GM03348 (cell line): ENCODE results near the gene HOXA13.
A peak's percentile ranks its signal among the peaks of the same experiment; 100 is the strongest.

ENCODE experiments used
- DNase-seq: peaks from one replicate; pipeline ENCODE4 v3.0.0; 2012; ENCODE audit warnings: low spot score

The HOXA13 gene

DNA sequence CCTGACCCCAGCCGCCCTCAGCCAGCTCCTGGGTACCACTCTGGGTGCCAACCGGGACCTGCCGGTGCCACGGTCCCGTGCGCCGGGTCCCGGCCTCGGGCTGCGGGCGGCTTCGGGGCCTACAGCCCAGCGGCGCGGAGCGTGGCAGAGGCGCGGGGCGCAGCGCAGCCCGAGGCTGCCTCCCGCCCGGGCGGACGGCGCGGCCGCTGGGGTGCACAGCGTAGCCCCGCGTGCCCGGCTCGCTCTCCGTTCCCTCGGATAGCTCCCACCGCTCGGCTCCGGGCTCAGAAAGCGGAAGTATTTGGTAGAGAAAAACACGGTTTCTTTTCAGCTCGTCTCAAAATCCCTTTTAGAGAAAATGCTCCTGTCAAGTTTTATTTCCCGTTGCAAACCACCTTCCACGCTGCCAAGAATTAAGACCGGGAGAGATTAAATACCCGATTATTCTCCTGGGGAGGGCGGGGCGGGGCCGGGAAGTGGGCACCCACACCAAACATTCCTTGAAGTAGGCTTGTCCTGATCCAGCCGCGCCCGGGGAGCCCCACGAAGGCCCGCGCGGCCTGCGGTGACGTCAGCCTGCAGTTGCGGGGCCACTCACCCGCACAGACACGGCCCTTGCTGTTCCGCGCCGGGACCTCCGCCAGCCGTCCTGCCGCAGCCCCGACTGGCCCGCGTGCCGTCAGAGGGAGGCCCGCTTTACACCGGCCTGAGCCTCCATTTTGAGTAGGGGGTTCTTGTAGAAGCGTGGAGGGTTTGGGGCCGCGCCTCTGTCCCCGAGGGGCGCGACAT, 7.2 kb downstream of the HOXA13 start:
- peak; percentile 68 for DNase-seq

DNA sequence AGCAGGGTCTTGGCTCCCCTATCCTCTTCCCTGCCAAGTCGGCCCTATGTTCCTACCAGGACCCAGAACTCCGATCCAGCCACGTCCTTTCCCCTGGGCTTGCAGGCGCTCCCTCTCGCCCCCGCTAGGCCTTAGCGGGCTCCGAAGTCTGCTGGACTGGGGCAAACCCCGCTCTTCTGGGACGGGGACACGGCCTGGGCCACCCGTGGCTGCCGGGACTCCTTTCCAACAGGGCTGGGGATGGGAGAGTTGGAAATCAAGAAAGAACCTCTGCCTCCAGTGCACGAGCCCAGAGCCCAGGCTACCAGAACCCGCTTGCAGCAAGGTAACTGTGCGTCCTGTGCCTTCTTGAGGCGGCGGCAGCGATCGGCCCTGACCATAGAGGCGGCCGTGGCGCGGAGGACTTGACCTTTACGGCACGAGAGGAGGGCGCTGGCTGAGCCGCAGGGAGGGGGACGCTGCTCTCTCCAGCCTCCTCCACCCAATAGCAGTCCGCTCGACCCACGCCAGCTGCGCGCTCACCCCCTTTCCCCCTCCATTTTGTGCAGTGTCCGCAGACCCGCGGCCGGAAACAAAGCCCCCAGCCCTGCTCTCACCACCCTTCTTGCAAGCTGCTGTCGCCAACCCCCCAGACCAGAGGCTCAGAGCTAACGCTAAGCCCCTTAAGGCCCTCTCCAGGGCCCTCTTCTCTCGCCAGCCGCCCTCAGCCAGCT, 7.9 kb downstream of the HOXA13 start:
- DNase-seq = no peak

DNA sequence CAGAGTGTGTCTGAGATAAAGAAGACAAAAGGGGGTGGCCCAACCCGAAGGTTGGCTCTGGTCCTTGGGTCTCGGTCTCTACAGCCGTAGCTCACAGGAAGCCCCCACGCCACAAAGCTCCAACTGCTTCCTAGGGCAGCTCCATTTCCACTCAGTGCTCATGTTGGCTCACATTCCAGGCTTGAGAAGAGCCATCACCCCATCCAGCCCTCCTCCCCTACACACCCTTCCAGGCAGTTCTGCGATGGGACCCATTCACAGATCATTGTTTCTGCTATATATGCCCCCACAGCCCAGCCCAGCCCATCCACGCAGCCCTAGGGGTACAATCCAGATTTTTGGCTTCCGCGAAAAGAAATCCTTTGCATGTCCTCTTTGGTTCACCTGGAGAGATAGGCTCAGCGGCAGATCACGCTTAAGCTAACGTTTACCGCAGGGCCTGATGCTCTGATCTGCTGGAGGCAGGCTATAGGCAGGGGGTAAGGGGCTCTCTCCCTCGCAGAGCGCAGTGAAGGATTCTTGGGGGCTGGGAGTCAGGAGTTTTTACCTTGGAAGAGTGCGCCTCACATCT, 8.6 kb downstream of the HOXA13 start:
- DNase-seq = no peak

DNA sequence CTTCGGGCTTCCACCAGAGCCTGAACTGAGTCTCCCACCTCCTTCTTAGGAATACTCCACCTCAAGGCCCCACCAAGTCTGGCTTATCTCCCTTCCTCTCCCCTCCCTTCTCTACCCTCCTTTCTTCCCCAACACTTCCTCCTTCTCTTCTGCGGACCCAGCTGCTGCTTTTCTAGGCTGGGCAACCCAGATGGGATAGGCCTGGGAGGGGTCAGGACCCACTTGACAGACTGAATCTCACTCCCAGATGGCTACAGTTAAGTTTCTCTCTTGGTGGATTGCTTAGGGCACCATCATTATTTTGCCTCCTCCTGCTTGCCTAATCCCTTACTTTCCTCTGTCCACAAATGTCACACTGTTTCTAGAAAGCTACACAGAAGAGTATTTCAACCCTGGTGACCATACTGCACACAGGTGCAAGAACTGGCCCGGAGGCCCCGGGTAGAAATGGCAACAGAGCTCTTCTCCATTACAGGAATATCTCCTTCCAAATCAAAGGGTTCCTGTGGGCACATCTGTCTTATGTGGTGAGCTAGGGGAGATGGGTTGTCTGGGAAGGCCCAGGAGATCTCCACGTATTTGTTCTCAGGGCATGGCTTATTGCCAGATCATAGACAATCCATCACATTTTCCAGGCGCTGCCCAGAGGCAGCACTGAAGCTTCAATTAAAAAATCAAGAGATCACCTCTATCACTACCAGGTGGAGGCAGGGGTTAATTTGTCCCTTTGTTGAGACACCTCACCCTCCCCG, 9.7 kb downstream of the HOXA13 start:
- DNase-seq = no peak

DNA sequence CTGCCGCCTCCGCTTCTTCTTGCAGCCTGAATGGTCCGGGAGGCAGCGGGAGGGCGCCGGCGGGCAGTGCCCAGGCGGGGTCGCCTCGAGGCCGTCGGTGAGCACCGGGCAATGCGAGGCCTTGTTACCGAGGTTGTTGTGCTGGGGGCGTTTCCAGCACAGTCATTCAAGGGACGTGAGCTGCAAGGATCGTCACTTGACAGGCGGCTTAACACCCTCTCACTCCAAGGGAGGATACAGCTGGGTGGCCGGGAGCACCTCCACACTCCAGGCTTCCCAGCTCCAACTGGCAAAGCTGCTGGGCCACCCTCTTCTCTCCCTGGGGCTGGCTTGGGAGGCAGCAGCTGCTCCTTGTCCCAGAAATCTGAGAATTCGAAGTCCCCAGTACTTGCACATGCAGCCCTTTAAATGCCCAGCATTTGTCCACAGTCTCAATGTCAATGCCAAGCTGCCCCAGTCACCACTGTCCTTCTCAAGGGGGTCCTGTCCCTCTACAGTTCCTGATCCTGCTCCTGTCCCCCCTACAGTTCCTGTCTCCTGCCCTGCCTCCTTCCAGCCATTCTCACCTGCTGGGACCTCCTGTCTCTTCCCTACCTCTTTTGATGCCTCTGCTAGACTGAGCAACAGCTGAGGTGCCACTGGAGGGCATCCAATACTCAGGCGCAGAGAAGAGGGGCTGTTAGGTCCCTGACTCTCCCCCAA, 10.4 kb downstream of the HOXA13 start:
- no peak for DNase-seq

DNA sequence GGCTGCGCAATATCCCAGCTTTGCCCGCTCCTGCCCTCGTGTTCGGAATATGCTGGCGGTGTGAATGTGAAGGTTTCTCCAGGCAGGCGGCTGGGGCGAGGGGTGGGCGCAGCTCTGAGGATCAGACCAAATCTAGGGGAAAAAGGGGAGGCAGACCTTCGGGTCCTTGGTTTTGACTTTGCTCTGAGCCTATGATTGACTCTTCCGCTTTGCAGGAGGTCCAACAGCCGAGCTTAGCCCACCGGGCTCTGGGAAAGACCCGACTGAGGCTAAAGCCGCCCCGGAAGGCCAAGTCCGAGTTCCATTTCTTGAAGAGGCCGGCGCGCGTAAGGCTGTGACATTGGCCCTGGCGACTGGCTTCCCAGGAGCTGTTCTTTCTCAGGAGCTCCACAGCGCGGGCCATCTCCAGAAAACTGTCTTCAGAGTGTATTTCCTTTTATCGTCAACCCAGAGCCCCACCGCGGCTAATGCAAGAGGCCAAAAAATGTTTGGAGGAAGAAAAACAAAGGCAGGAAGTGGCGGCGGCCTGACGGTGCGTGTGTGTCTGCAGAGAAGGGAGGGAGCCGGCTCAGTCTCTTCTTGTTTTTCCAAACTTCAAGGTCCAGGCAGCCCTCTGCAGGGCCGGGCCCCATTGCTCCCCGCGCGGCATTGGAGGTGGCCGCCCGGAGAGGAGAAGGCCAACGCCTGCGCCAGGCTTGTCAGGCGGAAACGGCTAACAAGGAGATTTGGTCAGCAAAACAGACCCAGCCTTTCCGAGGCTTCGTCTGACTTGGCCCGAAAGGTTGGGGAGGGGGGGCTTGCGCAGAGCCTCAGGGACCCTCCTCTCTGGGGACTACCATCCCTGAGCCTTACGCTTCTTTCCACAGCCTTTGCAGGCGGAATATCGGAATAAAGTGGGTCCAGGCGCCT, 11.3 kb downstream of the HOXA13 start:
- DNase-seq = no peak

DNA sequence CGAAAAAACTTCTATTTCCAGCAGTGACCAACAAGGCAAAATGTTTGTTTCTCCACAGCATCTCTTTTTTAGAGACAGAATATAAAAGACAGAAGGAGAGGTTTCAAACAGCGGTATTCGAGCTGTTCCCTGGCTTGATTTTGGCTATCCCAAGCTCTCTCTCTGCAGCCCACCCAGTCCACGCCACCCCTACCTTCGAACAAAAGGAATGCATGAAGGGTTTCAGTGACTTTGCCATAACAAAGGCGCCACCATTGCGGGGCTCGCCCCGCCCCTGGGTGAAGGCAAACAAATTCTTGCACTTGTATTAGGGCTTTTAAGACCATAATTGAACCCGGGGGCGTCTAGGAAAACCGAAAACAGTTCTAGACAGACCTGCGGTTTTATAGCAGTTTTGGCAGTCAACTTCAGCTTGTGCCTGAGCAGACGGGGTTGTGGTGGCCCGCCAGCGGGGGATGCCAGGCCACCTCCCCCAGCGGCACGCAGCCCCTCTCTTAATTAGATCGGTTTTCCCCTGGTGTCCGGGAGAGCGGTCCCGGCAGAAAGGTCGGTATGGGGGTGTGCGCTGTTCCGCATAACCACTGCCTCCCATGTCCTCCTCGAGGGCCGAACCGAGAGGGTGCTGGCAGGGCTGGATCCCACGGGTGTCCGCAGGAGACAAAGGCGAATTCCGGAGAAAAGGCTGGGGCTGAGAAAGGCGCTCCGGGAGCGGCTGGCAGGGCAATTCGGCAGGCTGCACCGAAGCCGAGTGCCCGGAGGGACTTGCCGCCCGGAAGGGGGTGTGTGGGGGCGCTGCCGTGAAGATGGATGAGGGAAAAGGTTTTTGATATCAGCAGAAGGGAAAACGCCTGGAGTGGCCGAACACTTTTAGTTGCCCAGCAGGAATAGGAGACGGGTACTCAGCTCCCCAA, 12.2 kb downstream of the HOXA13 start:
- no peak for DNase-seq

DNA sequence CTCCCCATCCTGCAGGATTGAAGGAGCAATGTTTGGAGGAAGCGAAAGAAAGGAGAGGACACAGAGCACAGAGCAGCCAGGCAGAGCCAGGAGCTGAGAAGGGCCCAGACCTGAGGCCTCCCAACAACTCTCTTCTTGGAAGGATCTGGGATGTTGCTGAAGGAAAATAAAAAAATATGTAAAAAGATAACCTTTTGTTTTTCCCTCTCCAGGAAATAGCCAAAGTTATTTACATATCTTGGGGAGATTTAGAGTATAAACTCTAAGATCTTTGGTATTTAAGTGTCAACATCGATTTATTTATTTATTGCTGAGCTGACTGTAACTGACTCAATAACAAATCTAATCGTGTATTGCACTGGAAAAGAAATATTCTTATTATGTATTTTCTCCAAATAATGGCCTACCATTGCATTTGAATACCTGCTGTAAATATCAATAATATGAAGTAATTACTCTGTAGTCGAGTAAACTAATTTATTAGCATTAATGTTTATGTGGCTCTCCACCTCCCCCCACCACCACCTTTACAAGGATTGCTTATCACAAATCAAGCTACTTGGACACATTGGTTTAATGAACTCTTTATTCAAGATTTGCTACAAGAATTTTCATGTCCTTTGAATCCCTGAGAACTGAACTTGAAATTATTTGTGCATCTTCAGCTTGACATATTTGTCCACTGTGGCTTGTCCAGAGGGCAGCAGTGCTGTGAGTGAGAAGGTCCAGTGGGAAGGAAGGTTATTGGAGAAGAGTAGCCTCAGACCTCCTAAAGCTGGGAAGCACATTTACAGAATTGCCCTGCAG, 13.0 kb downstream of the HOXA13 start:
- DNase-seq = peak; percentile 30

DNA sequence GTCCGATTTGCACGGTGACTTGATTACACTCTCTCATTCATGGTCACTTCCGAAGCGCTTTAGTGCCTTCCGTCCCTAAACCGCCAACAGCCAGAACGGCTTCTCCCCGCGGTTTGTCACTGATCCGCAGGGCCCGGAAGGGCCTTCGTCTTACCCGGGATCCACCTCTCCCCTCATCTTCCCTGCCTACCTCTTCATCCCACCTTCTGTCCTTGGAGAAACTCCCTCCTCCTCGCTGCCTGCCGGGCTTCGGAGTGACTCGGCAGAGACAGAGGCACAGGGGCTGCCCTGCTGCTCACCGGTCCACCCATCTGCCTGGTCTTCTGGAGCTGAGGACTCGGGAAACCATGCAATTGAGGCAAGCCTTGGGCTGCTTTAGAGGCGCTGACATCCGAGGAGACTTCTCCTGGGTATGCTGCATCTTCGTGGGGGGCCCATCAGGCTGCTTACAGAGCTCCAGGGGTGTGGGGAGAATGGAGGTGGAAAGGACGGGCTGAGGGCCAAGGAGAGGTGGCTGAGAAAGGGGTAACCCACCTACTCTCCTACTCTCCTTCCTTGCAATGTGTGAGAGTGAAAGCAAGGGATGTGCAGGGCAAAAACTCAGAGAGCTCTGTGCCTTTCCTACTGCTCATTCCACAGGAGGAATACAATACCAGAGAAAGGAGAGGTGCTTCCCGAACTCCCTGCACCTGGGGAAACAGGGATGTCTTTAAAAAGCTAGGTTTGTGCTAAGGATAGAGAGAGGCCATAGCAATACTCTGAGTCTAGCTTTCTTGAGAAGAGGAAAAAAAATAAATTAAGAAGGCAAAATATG, 13.8 kb downstream of the HOXA13 start:
- peak; percentile 39 for DNase-seq

DNA sequence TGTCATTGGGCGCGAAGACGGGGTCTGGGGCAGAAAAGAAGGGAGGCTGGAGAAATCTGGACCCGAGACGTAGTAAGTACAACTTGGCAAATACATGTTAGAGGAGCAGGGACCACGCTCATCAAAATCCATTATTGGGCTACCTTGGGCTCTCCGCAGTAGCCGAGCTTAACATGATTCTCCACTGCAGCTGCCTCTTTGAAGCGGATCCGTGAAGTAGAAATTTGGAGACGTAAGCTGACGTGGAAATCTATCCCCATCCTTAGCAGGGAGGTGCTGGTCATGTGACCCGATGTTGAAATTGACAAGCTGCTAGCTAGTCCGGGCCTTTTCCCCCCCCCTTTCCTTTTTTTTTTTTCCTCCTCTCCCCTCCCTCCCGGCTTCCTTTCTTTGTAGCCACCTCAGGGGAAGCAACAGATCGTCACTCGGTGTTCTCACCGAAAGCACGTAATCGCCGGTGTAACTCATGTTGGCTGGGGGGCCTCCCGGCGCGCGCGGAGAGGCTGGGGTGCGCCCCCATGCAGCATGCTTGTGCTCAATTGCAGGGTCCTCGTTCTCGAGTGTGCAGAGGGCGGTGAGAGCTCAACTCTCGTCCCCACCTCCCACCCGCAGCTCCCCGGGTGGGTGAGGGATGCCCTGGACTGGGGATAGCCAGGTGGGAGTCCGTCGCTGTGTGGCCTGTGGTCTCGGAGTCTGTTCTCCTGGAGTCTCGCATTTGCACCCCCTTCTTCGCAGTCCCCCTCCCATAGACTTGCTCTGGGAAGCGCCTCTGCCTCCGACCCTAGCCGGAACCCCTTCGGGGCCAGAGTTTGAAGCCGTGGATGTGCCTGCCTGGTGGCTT, 14.7 kb downstream of the HOXA13 start, which contains the start of gene HOXA11:
Gene HOXA11, minus strand, starts transcription at position 220 of the 841 bp plus-strand sequence. Its CDS starts 88 bp downstream, at position 132.
- peak; percentile 95 for DNase-seq

DNA sequence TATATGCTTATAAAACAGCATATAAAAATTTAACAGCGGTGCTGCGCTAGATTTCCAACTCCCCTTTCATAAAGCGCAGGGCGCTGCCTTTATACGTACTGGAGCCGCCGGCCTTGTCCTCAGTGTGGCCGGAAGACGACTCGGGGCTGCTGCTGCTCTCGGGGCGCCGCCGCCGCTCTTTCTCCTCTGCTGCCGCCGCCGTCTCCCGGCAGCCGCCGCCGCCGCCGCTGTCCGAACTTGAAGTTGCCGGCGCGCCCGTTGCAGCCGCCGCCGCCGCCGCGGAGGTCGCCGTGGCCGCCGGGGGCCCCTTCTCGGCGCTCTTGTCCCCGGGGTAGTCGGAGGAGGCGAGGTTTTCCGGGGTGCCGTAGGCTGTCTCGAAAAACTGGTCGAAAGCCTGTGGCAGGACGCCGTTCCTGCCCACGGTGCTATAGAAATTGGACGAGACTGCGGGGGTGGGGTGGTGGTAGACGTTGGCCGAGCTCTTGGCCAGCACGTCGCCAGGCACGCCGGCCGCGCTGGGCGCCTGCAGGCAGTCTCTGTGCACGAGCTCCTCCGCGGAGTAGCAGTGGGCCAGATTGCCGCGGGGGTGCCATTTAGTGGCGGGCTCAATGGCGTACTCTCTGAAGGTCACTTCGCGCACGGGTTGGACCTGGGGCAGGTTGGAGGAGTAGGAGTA, 15.4 kb downstream of the HOXA13 start:
- peak; percentile 56 for DNase-seq

DNA sequence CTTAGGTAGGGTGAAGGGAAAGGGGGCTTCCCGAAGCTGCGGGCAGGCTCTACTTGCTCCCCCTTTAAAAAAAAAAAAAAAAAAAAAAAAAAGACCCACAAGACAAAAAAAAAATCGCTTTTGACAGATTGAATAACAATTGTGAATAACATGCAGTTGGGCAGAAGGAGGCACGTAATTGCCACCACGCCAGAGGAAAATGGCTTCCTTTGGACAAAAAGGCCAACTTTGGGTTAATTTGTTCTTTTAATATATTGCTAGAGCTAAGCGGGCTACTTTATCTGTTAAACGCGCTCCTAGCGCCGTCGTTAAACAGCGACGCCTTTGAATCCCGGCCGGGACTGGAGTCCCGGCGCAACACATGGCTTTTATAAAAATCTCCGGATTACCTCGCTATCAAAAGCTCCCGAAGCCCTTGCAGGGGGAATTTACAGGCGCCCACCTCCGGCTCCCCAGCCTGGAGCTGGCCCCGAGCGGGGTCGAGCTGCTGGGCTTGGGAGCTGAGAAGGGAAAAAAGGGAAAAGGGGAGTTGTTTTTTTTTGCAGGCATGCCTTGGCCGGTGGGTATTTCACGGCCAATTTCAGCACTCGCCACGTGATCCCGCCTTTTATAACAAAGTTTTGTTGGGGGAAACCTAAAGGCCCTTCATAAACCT, 16.1 kb downstream of the HOXA13 start:
- peak; percentile 46 for DNase-seq

DNA sequence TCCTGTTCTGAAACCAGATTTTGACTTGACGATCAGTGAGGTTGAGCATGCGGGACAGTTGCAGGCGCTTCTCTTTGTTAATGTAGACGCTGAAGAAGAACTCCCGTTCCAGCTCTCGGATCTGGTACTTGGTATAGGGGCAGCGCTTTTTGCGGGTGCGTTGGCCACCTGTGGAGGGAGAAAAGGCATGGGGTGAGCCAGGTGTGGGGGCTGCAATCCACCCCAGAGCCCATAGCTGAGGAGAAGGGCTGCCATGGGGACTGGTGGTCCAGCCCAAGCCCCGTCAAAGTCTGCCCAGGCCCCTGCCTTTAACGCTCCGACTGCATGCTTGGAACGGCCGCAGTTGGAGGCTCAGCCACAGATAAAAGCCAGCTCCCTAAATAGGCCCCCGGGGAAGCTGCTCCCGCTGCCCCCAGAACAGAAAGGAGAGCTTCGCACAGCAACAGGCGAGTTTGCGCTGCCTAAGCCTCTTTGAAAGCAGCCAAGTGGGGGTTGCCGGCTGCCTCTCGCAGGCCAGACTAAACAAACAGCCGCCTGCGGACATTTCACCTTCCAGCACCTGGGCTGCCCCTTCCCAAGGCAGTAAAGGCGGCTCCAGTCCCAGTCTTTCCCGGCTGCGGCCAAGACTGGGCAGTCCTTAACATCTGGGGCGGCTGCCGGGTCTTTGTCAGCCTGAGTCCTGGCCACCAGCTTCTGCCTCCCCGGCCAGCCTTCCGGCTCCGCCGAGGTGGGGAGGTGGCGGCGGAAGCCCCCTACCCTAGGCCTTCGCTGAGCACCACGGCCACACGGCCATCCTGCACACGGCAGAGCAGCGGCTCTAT, 16.8 kb downstream of the HOXA13 start:
- DNase-seq = peak; percentile 39

DNA sequence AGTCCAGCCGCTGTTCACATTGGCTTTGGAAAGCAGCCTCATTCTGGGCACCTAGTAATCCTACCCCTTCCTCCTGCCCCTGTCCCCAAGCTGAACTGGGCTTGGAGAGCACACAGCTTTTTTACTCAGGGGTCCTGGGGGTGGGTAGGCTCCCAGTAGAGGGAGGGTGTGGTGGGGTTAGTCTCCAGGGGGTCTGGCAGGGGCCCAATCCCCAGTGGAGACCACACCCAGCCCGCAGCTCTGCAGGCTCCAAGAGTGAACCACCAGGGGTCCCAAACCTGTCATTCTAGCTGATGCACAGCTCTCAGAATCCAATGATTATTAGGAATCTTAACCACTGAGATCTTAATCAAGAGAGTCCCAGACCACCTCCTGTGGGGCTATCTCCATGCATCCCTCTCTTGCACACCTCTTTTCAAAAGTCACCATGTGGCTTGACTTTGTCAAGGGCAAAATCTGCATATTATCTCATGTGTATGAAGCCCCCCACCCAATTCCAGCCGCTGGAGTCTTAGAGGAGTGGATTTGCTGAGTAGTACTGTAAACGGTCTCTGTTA, 17.5 kb downstream of the HOXA13 start:
- no peak for DNase-seq
